ENCODE measurements around the gene ABHD16A. TPM values are rescaled to one million over a fixed set of nuclear protein-coding genes. Genes with fewer than 3 reads are reported as not detected.
A peak's percentile ranks its signal among the peaks of the same experiment; 100 is the strongest.

Gene ABHD16A
- total RNA-seq, 1 donor from 2014 or later = 45.7 TPM

- H3K36me3 Mint-ChIP-seq (ENCODE audit: low read depth) = peaks cover 57% of the 10 kb centered on the region
These were observed 61.8 kb downstream of the ABHD16A start for GRCh38 chr6:31641370-31641769.

GRCh38 chr6:31640612-31641011 lies 62.5 kb downstream of the ABHD16A start:
- no peak overlapping the region for H3K27ac Mint-ChIP-seq
- no peak overlapping the region for H3K4me3 Mint-ChIP-seq
- no peak for DNase-seq (ENCODE audit: low spot score)
- intact Hi-C loops (cut with micrococcal nuclease) = no loop called here
- peaks cover 9% of the 10 kb centered on the region for H3K4me1 Mint-ChIP-seq (ENCODE audit: low read depth)
- H3K36me3 Mint-ChIP-seq (ENCODE audit: low read depth) = peaks cover 58% of the 10 kb centered on the region
- H3K9me3 Mint-ChIP-seq = no peaks in the 10 kb centered on the region
- H3K27me3 Mint-ChIP-seq (ENCODE audit: insufficient read depth) = no peaks in the 10 kb centered on the region

More at GRCh38 chr6:31641370-31641769, 61.8 kb downstream of the ABHD16A start:
- Mint-ChIP-seq H3K4me1 (ENCODE audit: low read depth) (peaks cover 10% of the 10 kb centered on the region), H3K27ac (no peak overlapping the region), H3K9me3 (no peaks in the 10 kb centered on the region), H3K27me3 (ENCODE audit: insufficient read depth) (no peaks in the 10 kb centered on the region), H3K4me3 (no peak overlapping the region)
- intact Hi-C loops (cut with micrococcal nuclease) = no loop called here
- DNase-seq (ENCODE audit: low spot score) = no peak

GRCh38 chr6:31639449-31639861 lies 63.7 kb downstream of the ABHD16A start:
- Mint-ChIP-seq H3K27me3 (ENCODE audit: insufficient read depth) (no peaks in the 10 kb centered on the region), H3K36me3 (ENCODE audit: low read depth) (peaks cover 53% of the 10 kb centered on the region), H3K9me3 (no peaks in the 10 kb centered on the region), H3K4me3 (no peak overlapping the region), H3K27ac (peak overlapping the region; percentile 43), H3K4me1 (ENCODE audit: low read depth) (peaks cover 5% of the 10 kb centered on the region)
- DNase-seq (ENCODE audit: low spot score) = no peak
- intact Hi-C loops (cut with micrococcal nuclease) = no loop called here

- peaks cover 5% of the 10 kb centered on the region for H3K4me1 Mint-ChIP-seq (ENCODE audit: low read depth)
- H3K4me3 Mint-ChIP-seq = no peak overlapping the region
- no peak for DNase-seq (ENCODE audit: low spot score)
- H3K36me3 Mint-ChIP-seq (ENCODE audit: low read depth) = peaks cover 54% of the 10 kb centered on the region
- peak overlapping the region; percentile 23 for H3K27ac Mint-ChIP-seq
- H3K27me3 Mint-ChIP-seq (ENCODE audit: insufficient read depth) = no peaks in the 10 kb centered on the region
- intact Hi-C loops (cut with micrococcal nuclease) = no loop called here
- H3K9me3 Mint-ChIP-seq = no peaks in the 10 kb centered on the region
These were observed 64.1 kb downstream of the ABHD16A start for GRCh38 chr6:31639043-31639442.

Other genes with a start within 250 kb of the ABHD16A start
- gene MICB, start 205.2 kb downstream of the ABHD16A start, total RNA-seq = 36.1 and 37.5 TPM in 2 replicates
- not detected in 2 replicates for gene MCCD1, start 174.4 kb downstream of the ABHD16A start, total RNA-seq
- gene DDX39B, start 161.3 kb downstream of the ABHD16A start, total RNA-seq = 628 and 637 TPM in 2 replicates
- gene ATP6V1G2, start 156.7 kb downstream of the ABHD16A start, total RNA-seq = 1.2 and 1.4 TPM in 2 replicates
- 18.2 and 18.9 TPM in 2 replicates for gene NFKBIL1, start 155.7 kb downstream of the ABHD16A start, total RNA-seq
- gene LTA, start 131.0 kb downstream of the ABHD16A start, total RNA-seq = 1,021 and 1,078 TPM in 2 replicates
- gene TNF, start 127.8 kb downstream of the ABHD16A start, total RNA-seq = 427 and 430 TPM in 2 replicates
- gene LTB, start 120.9 kb downstream of the ABHD16A start, total RNA-seq = 270 and 277 TPM in 2 replicates
- gene LST1, start 117.0 kb downstream of the ABHD16A start, total RNA-seq = 63.0 and 66.6 TPM in 2 replicates
- 19.1 and 20.3 TPM in 2 replicates for gene NCR3, start 110.3 kb downstream of the ABHD16A start, total RNA-seq
- gene AIF1, start 88.1 kb downstream of the ABHD16A start, total RNA-seq = 55.5 and 61.5 TPM in 2 replicates
- 281 and 283 TPM in 2 replicates for gene PRRC2A, start 82.6 kb downstream of the ABHD16A start, total RNA-seq
- gene BAG6, start 50.7 kb downstream of the ABHD16A start, total RNA-seq = 319 and 323 TPM in 2 replicates
- gene APOM, start 47.4 kb downstream of the ABHD16A start, total RNA-seq = 1.8 and 3.7 TPM in 2 replicates
- gene C6orf47, start 42.5 kb downstream of the ABHD16A start, total RNA-seq = 18.1 and 19.1 TPM in 2 replicates
- 34.8 and 37.2 TPM in 2 replicates for gene GPANK1, start 38.3 kb downstream of the ABHD16A start, total RNA-seq
- 302 and 308 TPM in 2 replicates for gene CSNK2B, start 37.2 kb downstream of the ABHD16A start, total RNA-seq
- gene LY6G5B, start 33.3 kb downstream of the ABHD16A start, total RNA-seq = 29.5 and 35.1 TPM in 2 replicates
- gene LY6G5C, start 22.3 kb downstream of the ABHD16A start, total RNA-seq = 4.7 and 4.9 TPM in 2 replicates
- not detected in 2 replicates for gene LY6G6F, start 3.5 kb upstream of the ABHD16A start, total RNA-seq
- gene LY6G6D, start 12.0 kb upstream of the ABHD16A start, total RNA-seq = not detected in 2 replicates
- not detected in 2 replicates for gene LY6G6C, start 18.4 kb upstream of the ABHD16A start, total RNA-seq
- not detected in 2 replicates for gene MPIG6B, start 20.0 kb upstream of the ABHD16A start, total RNA-seq
- 4.9 and 5.7 TPM in 2 replicates for gene DDAH2, start 26.0 kb upstream of the ABHD16A start, total RNA-seq
- gene CLIC1, start 33.2 kb upstream of the ABHD16A start, total RNA-seq = 398 and 399 TPM in 2 replicates
- gene MSH5, start 36.7 kb upstream of the ABHD16A start, total RNA-seq = 80.5 and 83.4 TPM in 2 replicates
- gene SAPCD1, start 59.3 kb upstream of the ABHD16A start, total RNA-seq = 16.7 and 17.0 TPM in 2 replicates
- 2.9 and 5.0 TPM in 2 replicates for gene VWA7, start 74.0 kb upstream of the ABHD16A start, total RNA-seq
- 150 and 161 TPM in 2 replicates for gene VARS1, start 92.4 kb upstream of the ABHD16A start, total RNA-seq
- gene LSM2, start 103.6 kb upstream of the ABHD16A start, total RNA-seq = 136 and 137 TPM in 2 replicates
- gene HSPA1L, start 112.0 kb upstream of the ABHD16A start, total RNA-seq = 2.2 and 2.9 TPM in 2 replicates
- gene HSPA1A, start 112.2 kb upstream of the ABHD16A start, total RNA-seq = 173 and 175 TPM in 2 replicates
- gene HSPA1B, start 124.4 kb upstream of the ABHD16A start, total RNA-seq = 152 and 155 TPM in 2 replicates
- 22.1 and 24.3 TPM in 2 replicates for gene NEU1, start 159.5 kb upstream of the ABHD16A start, total RNA-seq
- 0.12 TPM in 1 of 2 replicates, not detected in the other for gene SLC44A4, start 175.7 kb upstream of the ABHD16A start, total RNA-seq
- 75.9 and 80.4 TPM in 2 replicates for gene EHMT2, start 194.4 kb upstream of the ABHD16A start, total RNA-seq
- 4.6 and 5.1 TPM in 2 replicates for gene ZBTB12, start 198.8 kb upstream of the ABHD16A start, total RNA-seq
- gene C2, start 224.4 kb upstream of the ABHD16A start, total RNA-seq = 0.88 and 1.6 TPM in 2 replicates
- 0.21 TPM in 1 of 2 replicates, not detected in the other for gene CFB, start 242.8 kb upstream of the ABHD16A start, total RNA-seq